ENCODE results near the gene BCL2L11.
A peak's percentile ranks its signal among the peaks of the same experiment; 100 is the strongest.

The BCL2L11 gene

DNA sequence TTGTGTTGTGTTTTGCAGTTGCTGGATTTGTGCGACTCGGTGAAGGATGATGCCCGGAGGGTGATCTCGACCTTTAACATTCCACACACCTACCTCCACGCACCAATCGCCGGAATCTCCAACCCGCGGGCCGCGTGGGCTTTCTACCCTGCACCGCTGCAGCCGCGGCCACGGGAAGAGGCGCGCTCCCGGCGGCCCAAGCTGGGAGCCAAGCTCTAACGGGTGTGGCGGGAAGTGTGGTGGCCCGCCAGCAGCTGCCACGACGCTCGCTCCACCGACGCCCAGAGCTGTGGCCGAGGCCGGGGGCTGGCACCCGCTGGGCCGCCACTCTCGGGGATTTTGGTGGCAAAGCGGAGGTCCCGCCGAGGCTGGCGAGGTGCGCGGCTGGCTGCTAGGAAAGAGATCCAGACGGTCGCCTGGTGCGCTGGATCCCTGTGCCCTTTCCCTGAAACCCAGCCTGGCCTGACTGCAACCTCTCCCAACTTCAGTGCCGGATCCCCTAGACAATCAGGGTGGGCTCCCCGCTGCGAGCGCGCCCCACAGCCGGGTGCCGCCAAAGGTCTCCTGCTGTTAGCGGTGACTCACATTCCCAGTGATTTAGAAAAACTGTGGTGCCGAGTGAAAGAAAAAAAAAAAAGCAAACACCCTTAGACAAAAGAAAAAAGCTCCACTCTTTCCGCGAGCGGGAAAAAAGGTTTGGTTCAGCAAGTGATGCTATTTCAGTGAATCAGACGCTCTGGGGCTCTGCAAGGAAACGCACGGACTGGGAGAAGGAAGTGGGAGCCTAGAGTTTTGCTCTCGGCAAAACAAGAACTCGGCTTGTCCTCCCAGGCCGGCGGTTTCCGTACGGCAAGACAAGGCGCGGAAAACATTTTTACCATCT, 2.9 kb upstream of the BCL2L11 start:
- no peak for FAIRE-seq

DNA sequence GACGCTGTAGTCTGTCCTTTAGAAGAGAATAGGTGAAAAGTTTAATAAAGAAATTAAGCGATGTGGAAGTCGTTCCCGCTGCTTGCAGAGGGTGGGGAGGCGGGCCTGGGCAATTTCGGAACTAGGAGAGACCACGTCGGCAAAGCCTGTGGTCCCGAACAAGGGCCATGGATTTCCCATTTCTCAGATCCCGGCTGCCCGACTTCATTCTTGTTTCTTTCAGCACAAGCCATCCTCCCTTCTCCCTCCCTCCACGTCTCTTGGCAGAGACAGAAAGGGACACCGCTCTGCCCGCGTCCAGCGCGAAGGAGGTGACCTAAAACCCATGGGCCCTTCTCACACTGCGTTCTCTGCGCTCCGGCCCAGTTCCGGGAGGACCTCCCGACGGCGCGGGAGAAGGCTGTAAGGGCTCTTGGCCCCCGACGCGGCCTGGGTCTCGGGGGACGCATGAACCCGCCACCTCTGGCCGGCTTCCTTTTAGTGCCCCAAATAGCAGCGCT, 2.2 kb upstream of the BCL2L11 start:
- FAIRE-seq (no peak), DNase-seq (ENCODE audit: insufficient read length, low spot score) (no peak)

More for the DNA sequence above, 2.9 kb upstream of the BCL2L11 start:
- peak; percentile 32 for DNase-seq (ENCODE audit: insufficient read length, low spot score)

DNA sequence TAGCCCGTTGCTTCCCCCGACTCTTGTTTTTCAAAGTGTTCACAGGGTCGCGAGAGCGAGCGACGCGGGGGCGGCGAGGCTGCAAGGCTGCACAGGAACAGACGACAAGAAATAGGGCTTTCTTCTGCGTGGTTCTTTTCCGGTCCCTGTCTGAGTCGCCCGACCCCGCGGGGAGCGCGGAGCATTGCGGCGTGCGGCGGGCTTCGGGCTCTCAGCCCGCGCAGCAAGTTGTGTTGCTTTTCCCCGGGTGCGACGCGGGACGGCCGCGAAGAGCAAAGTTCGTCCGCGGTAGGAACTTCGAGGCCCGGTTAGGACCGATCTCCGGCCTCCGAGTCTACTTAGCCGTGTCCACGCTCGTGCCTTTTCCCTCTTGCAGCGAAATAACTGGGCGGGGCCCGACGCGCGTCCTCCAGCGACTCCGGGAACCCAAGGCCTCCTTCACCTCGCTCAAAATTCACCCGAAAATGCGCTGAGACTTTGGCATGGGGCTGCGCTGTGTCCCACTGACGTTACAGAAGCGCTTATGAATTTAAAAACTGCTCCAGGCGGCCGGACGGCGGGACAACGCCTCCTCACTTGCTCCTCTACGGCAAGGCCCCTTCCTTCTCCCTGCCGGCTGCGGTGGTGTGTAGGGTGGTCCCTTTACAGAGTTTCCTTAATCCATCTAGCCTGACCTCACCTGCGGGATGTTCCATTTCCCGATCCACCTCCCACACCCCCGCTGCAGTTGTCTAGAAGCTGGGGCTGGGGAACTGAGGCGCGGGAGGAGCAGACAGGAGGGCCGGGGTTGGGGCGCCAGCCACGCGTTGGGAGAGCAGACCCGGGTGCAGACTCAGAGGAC, 1.5 kb upstream of the BCL2L11 start:
- FAIRE-seq (no peak), DNase-seq (ENCODE audit: insufficient read length, low spot score) (no peak)

DNA sequence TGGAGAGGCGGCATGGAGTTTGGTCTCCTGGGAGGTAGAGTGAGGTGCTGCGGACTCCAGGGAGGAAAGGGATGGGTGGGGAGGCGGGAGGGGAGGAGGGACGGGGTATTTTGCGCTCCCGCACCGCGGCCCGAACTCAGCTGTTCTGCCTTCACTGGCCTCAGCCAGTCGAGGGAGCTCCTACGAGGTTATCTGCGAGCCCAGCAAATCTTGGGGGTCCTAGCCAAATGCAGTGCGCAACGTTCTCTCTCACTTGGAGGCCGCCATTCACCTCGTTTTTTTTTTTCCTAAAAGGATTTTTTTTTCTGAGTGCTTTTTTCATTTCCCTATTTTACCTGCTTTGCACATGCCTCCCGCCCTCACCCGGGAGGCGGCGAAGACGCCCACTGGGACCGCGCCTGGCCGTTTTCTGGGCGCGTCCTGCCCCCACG, 877 bp upstream of the BCL2L11 start:
- no peak for FAIRE-seq
- no peak for DNase-seq (ENCODE audit: insufficient read length, low spot score)

DNA sequence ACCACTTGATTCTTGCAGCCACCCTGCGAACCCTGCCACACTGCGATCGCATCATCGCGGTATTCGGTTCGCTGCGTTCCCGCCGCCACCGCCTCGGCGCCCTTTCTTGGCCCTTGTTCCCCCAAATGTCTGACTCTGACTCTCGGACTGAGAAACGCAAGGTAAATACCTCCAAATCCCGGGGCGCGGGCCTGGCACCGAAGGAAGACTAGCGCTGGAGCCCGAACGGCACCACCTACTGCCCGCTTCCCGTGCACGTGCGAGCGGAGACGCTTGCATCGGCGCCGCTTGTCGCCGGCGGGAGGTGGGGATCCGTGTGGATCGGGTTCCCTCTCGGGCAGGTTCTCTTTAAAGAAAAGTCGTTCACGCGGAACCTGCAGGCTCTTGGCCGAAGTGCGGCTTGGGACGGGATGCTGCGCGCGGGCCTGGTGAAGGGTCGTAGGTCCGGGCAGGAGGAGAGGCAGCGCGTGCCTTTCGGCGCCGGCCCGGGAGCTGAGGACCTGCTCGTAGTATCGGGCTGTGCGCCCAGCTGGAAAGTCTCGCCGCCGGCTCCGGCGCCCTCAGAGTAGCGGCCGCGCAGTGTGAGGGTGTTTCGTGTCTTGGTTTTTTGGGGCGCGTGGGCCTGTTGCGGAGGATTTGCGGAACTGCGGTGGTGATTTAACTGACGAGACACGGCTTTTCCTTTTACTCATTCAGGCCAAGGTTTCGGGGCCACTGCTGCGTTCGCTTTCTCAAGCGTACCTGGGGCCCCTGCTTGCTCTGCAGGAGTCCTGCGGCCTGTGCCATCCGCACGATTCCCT, 514 bp downstream of the BCL2L11 start:
- DNase-seq (ENCODE audit: insufficient read length, low spot score): no peak
- no peak for FAIRE-seq

DNA sequence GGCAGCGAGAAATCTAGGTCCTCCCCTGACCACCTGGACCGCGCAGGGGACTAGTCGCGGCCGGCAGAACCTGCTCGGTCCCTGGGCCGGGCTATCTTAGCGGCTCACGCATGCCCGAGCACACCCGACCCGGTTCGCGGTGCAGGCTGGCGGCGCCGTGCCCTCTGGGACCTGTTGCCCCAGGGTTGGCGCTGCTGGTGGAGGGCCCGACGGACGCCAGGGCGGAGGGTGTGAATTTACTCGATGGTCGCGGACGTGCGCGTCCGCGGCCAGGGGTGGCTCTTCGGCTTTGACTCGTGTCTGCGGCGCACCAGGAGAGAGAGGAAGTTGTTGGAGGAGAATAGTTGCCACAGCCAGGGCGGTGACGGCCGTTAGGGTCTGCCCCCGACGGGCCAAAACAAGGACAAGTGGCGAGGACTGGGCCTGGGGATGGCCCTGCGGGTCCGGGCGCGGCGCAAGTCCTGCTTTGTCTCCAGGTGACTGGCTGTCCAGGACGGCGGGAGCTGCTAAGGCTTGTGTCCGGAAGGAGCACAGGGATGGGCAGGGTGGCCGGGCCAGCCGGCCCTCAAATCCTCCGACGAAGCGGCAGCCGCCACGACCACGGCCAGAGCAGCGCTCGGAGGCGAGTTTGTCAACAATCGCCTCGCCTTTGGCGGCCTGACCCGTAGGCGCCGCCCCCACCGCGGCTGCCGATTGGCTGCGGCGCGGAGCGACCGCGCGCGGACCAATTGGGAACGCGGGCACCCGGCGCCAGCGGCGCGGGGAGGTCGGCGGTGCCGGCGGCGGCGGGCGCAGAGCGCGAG, 1.3 kb downstream of the BCL2L11 start:
- FAIRE-seq (peak; percentile 88), DNase-seq (ENCODE audit: insufficient read length, low spot score) (peak; percentile 82)

DNA sequence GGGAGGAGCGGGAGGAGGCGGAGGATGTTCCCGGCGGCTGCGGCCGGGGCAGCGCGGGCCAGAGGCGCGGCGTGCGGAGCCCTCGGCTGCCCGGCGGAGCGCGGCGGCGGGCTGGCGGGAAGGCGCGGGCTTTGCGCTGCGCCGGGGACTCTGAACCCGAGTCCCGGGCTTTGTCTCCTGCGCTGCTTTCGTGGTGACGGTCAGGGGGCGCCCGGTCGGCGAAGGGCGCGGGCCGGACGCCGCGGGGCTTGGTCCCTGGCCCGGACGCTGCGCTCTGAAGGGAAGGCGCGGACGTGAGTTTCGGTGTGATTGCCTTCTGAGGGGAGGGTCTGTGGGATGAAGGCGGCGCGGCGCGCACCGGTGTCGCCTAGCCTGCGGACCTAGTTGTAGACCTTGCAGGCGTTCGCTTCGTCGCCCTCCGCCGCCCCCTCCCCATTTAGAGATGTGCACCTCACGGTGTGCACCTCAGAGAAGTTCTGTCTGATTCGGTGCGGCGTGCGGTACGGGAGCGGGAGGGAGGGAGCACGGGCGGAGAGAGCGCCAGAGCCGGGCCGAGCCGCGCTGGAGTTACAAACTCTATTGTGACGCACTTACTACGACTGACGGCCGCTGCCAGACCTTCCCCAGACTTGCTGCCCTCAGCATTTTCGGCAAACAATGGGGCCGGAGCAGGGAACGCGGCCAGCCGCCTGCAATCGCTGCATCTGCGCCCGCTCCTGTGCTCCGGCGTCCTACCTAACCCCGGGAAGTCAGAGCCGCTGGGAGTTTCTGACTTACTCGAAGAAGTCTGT, 2.1 kb downstream of the BCL2L11 start:
- peak; percentile 48 for DNase-seq (ENCODE audit: insufficient read length, low spot score)
- peak; percentile 28 for FAIRE-seq

DNA sequence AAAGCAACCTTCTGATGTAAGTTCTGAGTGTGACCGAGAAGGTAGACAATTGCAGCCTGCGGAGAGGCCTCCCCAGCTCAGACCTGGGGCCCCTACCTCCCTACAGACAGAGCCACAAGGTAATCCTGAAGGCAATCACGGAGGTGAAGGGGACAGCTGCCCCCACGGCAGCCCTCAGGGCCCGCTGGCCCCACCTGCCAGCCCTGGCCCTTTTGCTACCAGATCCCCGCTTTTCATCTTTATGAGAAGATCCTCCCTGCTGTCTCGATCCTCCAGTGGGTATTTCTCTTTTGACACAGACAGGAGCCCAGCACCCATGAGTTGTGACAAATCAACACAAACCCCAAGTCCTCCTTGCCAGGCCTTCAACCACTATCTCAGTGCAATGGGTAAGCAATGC, 3.0 kb downstream of the BCL2L11 start:
- DNase-seq (ENCODE audit: insufficient read length, low spot score) (no peak), FAIRE-seq (no peak)

DNA sequence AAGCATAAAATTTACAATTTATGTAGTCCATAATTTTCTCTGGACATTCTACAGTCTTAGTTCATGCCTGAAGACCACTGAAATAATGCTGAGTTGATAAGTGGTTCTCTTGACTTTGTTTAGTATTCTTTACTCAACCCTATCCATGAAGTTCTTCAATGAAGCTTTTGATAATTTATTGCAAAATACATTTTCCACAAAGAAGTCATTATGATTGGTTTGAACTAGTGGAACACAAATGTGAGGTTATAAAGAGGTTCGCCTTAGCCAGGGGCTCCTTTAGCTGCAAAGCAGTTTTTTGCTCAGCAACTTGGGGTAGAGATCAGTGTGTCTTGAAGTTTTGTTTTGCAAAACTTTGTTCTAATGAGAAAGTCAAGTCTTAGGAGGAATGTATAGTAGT, 5.9 kb downstream of the BCL2L11 start:
- no peak for FAIRE-seq
- DNase-seq (ENCODE audit: insufficient read length, low spot score): no peak

DNA sequence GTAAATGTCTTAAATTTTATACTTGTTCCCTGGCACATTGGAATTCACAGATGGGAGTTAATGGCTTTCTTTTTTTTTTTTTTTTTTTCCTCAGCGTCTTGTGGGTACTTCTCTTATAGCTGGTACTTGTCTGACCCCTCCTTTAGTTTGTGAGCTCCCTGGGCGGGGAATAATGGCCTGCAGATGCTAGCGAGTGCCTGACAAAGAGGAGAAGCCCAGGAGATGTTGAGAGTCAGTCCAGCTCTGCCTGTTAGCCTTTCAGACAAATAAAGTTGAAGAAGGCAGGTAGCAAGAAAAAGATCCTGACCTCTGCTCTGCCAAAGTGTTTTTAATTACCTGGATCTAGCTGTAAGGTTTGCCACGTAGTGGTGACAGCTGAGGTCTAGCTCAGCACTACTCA, 6.6 kb downstream of the BCL2L11 start:
- FAIRE-seq: no peak
- DNase-seq (ENCODE audit: insufficient read length, low spot score): no peak

DNA sequence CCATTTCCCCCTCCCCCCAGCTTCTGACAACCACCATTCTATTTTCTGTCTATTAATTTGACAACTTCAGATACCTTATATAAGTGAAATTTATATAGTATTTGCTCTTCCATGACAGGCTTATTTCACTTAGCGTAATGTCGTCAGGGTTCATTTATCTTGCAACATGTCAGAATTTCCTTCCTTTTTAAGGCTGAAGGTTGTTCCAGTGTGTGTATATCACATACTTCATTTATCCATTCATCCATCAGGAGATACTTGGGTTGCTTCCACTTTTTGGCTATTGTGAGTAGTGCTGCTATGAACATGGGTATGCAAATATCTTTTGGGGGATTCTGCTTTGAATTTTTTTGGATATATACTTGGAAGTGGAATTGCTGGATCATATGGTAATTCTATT, 7.4 kb downstream of the BCL2L11 start:
- FAIRE-seq (no peak), DNase-seq (ENCODE audit: insufficient read length, low spot score) (no peak)

DNA sequence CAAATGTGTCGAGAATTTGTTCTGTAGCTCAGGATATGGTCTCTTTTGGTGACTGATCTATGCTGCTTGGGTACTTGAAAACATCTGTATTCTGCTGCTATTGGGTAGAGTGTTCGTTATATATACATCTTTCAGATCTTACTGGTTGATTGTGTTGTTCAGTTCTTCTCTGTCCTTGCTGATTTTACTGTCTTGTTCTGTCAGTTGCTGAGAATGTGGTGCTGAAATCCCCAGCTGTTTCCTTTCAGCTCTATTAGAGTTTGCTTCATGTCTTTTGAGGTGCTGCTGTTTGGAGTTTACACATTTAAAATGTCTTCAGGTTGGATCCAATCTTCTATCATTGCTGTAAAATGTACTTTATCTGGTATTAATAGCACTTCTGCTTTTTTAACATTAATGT, 12.9 kb downstream of the BCL2L11 start:
- FAIRE-seq (no peak), DNase-seq (ENCODE audit: insufficient read length, low spot score) (no peak)

DNA sequence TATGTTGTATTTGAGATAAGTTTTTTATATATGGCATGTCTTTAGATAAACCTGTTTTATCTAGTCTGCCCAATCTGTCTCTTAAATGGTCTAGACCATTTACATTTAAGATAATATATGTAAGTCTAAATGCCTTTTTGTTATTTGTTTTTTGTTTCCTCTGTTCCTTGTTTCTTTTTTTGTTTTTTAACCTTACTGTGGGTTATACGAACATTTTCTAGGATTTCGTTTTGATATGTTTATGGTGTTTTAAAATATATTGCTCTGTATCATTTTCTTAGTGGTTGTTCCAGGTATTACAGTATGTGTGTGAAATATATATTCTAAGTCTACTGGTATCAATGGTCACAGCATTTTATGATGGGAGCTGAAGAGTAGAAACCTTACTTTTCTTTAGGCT, 13.3 kb downstream of the BCL2L11 start:
- DNase-seq (ENCODE audit: insufficient read length, low spot score) (no peak), FAIRE-seq (no peak)

DNA sequence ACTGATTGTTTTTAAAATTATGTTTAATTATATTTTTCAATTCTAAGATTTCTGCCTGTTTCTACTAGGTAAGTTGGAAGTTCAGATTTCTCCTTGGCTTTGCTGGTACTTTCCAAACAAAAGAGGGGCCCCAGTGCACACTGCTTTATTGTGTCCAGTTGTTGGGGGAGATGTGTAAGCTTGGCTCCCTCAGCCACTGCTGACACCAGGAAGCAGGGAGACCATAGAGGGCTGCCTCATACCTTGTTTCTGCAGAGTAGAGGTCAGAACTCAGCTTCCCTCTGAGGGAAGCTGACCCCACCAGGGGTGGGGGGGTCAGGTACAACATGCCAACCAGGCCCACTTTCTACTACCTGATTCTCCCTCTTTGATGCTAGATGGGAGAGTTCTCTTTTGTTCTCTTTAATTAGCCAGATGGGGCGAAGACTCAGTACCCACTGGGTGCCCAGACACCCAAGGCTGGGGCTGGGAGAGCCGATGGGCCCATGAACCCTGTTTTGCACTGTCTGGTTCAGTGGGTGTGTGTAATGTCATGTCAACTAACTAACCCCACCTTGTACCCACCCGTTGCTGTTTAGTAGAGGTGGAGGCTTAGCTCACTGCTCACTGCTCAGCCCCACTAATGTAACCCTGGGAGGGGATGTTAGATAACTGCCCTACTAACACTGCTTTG, 14.7 kb downstream of the BCL2L11 start:
- FAIRE-seq: no peak
- no peak for DNase-seq (ENCODE audit: insufficient read length, low spot score)

DNA sequence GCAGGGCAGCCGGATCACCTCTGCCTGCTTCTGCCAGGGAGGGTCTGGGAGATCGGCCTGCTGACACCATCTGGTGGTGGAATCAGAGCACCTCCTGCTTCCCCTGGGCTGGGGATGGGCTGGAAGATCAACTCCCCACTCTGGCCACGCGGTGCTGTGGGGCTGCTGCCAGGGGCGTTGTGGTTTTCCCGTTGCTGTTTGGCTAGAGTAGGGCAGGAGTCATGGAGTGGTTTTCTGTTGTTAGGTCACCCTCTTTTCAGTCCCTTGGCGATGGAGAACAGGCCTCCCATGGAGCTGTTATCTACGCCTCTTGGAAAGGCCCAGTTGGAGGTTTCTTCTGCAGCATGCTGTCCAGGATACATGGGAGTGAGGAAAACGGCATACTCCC, 15.2 kb downstream of the BCL2L11 start:
- FAIRE-seq: no peak

DNA sequence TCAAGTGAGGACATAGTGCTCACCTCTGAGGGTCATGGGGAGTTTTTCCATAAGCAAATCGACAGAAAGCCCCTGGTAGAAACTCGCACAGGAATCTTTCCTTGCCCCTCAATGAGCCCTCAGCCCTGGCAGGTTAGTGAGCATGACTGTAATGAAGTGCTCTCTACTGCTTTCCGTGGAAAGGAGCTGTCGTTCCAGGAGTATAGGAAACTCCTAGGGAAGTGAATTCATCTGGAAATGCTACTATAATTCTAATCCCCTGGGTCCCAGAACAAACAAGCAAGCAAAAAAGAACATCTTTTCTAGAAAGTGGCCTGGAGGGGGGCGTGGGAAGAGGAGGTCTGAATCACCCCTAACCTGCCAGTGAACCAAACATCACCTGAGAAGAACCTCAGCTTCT, 18.1 kb downstream of the BCL2L11 start:
- DNase-seq (ENCODE audit: insufficient read length, low spot score) (no peak), FAIRE-seq (no peak)

More for the DNA sequence above, 15.2 kb downstream of the BCL2L11 start:
- no peak for DNase-seq (ENCODE audit: insufficient read length, low spot score)

DNA sequence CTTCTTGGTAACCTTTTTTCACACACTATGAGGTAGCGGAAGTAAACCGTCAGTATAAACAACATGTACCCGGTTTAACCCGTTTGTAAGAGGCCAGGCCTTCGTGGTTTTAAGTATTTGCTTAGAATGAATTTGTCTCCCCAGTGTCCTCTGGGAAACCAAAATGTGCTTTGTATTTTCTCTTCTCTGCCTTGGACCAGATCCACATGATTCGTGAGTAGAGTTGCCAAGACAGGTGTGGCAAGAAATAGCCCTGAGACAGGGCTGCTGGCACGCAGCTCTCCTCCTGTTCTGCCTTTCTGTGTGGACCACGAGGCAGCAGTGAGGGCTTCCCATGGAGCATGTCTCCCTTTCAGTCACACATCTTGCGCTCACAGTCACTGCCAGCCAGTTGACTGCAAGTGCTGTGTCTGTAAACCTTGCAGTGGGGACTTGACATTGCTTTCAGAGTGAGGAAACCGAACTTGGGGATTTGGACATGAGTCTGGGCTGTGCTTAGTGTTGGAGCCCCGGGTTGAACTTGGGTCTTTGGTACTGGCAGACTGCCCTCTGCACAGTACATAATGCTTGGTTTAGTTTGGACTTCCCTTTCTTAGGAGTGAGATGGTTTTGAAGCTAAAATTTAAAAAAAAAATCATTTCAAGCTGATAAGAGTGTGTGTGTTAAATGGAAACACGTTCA, 19.1 kb downstream of the BCL2L11 start:
- DNase-seq (ENCODE audit: insufficient read length, low spot score): no peak
- no peak for FAIRE-seq

DNA sequence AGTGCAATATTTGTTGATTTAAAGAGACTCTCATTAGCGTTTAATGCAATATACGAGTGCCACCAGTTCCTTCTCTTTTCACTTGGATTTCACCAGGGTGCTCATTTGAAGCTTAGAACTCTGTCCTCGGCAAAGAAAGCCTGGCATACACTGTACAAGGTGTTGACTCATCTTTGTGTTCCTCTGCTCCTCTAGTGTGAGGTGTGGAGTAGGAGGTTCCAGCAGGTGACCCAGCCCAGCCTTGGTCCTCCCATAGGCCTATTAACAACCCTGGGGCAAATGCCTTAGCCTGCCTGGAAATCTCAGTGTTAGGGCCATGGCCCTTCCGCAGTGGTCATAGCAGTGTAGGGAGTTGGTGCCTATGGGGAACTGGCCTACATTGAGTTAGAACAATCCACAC, 20.1 kb downstream of the BCL2L11 start:
- DNase-seq (ENCODE audit: insufficient read length, low spot score) (no peak), FAIRE-seq (no peak)
